HG03378 (cell line): ENCODE data around the gene MGAT2.
"Not testable (repeated sequence)": the region's sequence is repeated elsewhere in the genome, so short reads cannot be mapped to it uniquely, and the experiment has no call there.

ENCODE experiments used
- ATAC-seq: cut with Tn5 transposase; IDR thresholded peaks from one replicate; pipeline ENCODE4 v1.9.1; 2021; ENCODE audit warnings: mild to moderate bottlenecking, moderate library complexity; ENCODE audit not compliant: unreplicated experiment

MGAT2 gene

GRCh38 chr14:49612251-49612650, 8.3 kb upstream of the MGAT2 start:
- no peak for ATAC-seq

GRCh38 chr14:49612671-49613070, 7.9 kb upstream of the MGAT2 start:
- no peak for ATAC-seq

- ATAC-seq: no peak
These were observed 6.4 kb upstream of the MGAT2 start for GRCh38 chr14:49614196-49614595.

- ATAC-seq: no peak
These were observed 4.8 kb upstream of the MGAT2 start for GRCh38 chr14:49615776-49616175.

- ATAC-seq: no peak
These were observed 2.6 kb upstream of the MGAT2 start for GRCh38 chr14:49617852-49618519.

GRCh38 chr14:49619273-49619672, 1.3 kb upstream of the MGAT2 start:
- ATAC-seq: not testable (repeated sequence)

GRCh38 chr14:49619730-49620129, 869 bp upstream of the MGAT2 start:
- no peak for ATAC-seq

- no peak for ATAC-seq
These were observed 699 bp downstream of the MGAT2 start for GRCh38 chr14:49621114-49621881.

GRCh38 chr14:49622022-49622607, 1.5 kb downstream of the MGAT2 start:
- ATAC-seq: no peak

GRCh38 chr14:49623387-49623786, 2.8 kb downstream of the MGAT2 start:
- ATAC-seq: no peak

- peak; percentile 16 for ATAC-seq
These were observed 3.6 kb downstream of the MGAT2 start for GRCh38 chr14:49623941-49624839.

GRCh38 chr14:49633640-49634546, 13.3 kb downstream of the MGAT2 start:
- ATAC-seq: peak; percentile 76

- peak; percentile 29 for ATAC-seq
These were observed 14.1 kb downstream of the MGAT2 start, which contains the start of gene DNAAF2 for GRCh38 chr14:49634547-49635334. Gene DNAAF2, minus strand, starts transcription at chr14:49635244. Its CDS starts 95 bp downstream, at chr14:49635149.

- no peak for ATAC-seq
These were observed 16.3 kb downstream of the MGAT2 start for GRCh38 chr14:49636866-49637265.

- ATAC-seq: no peak
These were observed 17.0 kb downstream of the MGAT2 start for GRCh38 chr14:49637534-49638078.

GRCh38 chr14:49640540-49641417, 20.2 kb downstream of the MGAT2 start:
- ATAC-seq: no peak

GRCh38 chr14:49641697-49642129, 21.1 kb downstream of the MGAT2 start:
- no peak for ATAC-seq

GRCh38 chr14:49642163-49642562, 21.6 kb downstream of the MGAT2 start:
- no peak for ATAC-seq
